BJ (cell line): ENCODE data around the gene LRP5. TPM values are rescaled to one million over a fixed set of nuclear protein-coding genes. Genes with fewer than 3 reads are reported as not detected.

Experiments
- CTCF ChIA-PET: fragments of 350-600 bp; formaldehyde crosslinking; extraction: SDS; loops from one replicate; lab custom pipeline; 2021; ENCODE audit warnings: antibody characterized with exemption, inconsistent platforms; lab: Yijun Ruan, JAX
- POLR2A ChIA-PET: fragments of 300-600 bp; sonication (Branson Sonifier 250); formaldehyde crosslinking; extraction: SDS; loops from one replicate; lab custom pipeline; 2021; ENCODE audit warnings: antibody characterized with exemption; lab: Charles Lee
- DNase-seq: peaks from one replicate; pipeline ENCODE4 v3.0.0-alpha.2; 2011; ENCODE audit warnings: low read depth
- H3K27me3 ChIP-seq: 2 replicates; pipeline ENCODE4 v1.6.0; 2011; ENCODE audit warnings: low read length; ENCODE audit not compliant: control insufficient read depth, insufficient read depth
- H3K36me3 ChIP-seq: 2 replicates; pipeline ENCODE4 v1.5.1; 2011; ENCODE audit warnings: low read length; ENCODE audit not compliant: control insufficient read depth, insufficient read depth
- H3K4me3 ChIP-seq: 2 replicates; pipeline ENCODE4 v1.5.1; 2011; ENCODE audit warnings: low read depth, mild to moderate bottlenecking, control low read depth, low read length
- polyA plus RNA-seq: library from polyadenylated mRNA; depleted of rRNA; stranded (reverse); fragments of >200 nt; gene quantifications from 2 replicates; pipeline ENCODE4 v1.2.3, GENCODE V29; 2011
- TF ChIP-seq, protein P1 (sequence below): IDR thresholded peaks from 2 replicates; pipeline ENCODE4 v1.5.1; 2011; ENCODE audit warnings: low read depth, mild to moderate bottlenecking, control low read depth, inconsistent platforms, low read length, moderate library complexity; ENCODE audit not compliant: insufficient read depth

LRP5 gene
- polyA plus RNA-seq, 1 experiment = 11.5 TPM

- no peaks in the 10 kb centered on the region for H3K36me3 ChIP-seq
- no peak for DNase-seq
- H3K27me3 ChIP-seq = no peaks in the 10 kb centered on the region
- ChIA-PET POLR2A (no interaction called here), CTCF (interaction anchor here (1.9 kb wide), 1 partner anchor 58 kb away, joined by 9 read pairs; no protein-coding TSS in a partner anchor)
- TF ChIP-seq, protein P1, sequence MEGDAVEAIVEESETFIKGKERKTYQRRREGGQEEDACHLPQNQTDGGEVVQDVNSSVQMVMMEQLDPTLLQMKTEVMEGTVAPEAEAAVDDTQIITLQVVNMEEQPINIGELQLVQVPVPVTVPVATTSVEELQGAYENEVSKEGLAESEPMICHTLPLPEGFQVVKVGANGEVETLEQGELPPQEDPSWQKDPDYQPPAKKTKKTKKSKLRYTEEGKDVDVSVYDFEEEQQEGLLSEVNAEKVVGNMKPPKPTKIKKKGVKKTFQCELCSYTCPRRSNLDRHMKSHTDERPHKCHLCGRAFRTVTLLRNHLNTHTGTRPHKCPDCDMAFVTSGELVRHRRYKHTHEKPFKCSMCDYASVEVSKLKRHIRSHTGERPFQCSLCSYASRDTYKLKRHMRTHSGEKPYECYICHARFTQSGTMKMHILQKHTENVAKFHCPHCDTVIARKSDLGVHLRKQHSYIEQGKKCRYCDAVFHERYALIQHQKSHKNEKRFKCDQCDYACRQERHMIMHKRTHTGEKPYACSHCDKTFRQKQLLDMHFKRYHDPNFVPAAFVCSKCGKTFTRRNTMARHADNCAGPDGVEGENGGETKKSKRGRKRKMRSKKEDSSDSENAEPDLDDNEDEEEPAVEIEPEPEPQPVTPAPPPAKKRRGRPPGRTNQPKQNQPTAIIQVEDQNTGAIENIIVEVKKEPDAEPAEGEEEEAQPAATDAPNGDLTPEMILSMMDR = no peak
- H3K4me3 ChIP-seq = no peak overlapping the region
Measured at GRCh38 chr11:68315171-68315920, 3.0 kb downstream of the LRP5 start.

- no peak for DNase-seq
- no peaks in the 10 kb centered on the region for H3K27me3 ChIP-seq
- CTCF ChIA-PET = no interaction called here
- H3K36me3 ChIP-seq = no peaks in the 10 kb centered on the region
- H3K4me3 ChIP-seq = no peak overlapping the region
- TF ChIP-seq, protein P1 = no peak
- POLR2A ChIA-PET = no interaction called here
Measured at GRCh38 chr11:68317147-68317785, 4.9 kb downstream of the LRP5 start.

- POLR2A ChIA-PET = no interaction called here
- TF ChIP-seq, protein P1 = no peak
- no peak for DNase-seq
- no peaks in the 10 kb centered on the region for H3K27me3 ChIP-seq
- no peak overlapping the region for H3K4me3 ChIP-seq
- no peaks in the 10 kb centered on the region for H3K36me3 ChIP-seq
- CTCF ChIA-PET = interaction anchor here (0.8 kb wide), 1 partner anchor 64 kb away, joined by 3 read pairs; no protein-coding TSS in a partner anchor
Measured at GRCh38 chr11:68321293-68322051, 9.1 kb downstream of the LRP5 start.

- Histone ChIP-seq H3K4me3 (no peak overlapping the region), H3K36me3 (no peaks in the 10 kb centered on the region), H3K27me3 (no peaks in the 10 kb centered on the region)
- TF ChIP-seq, protein P1 = no peak
- ChIA-PET CTCF (interaction anchor here (0.8 kb wide), 1 partner anchor 65 kb away, joined by 3 read pairs; no protein-coding TSS in a partner anchor), POLR2A (no interaction called here)
- no peak for DNase-seq
Measured at GRCh38 chr11:68322052-68322430, 9.7 kb downstream of the LRP5 start.

GRCh38 chr11:68324241-68324640, 11.8 kb downstream of the LRP5 start:
- TF ChIP-seq, protein P1 = no peak
- H3K36me3 ChIP-seq = no peaks in the 10 kb centered on the region
- no peaks in the 10 kb centered on the region for H3K27me3 ChIP-seq
- ChIA-PET CTCF (interaction anchor here (1.5 kb wide), 1 partner anchor 67 kb away, joined by 4 read pairs; no protein-coding TSS in a partner anchor), POLR2A (no interaction called here)
- no peak for DNase-seq
- H3K4me3 ChIP-seq = no peak overlapping the region
